Activated naive CD8-positive, alpha-beta T cell treated with anti-CD3 and anti-CD28 coated beads for 36 hours (primary cell): ENCODE results near the gene COLEC11. TPM values are rescaled to one million over a fixed set of nuclear protein-coding genes. Genes with fewer than 3 reads are reported as not detected.
"Not testable (repeated sequence)": the region's sequence is repeated elsewhere in the genome, so short reads cannot be mapped to it uniquely, and the experiment has no call there.

Experiments used
- DNase-seq: peaks from one replicate; pipeline ENCODE4 v3.0.0; 2021
- H3K27ac Mint-ChIP-seq: one replicate; pipeline ENCODE4 v1.8.0; 2022; ENCODE audit warnings: mild to moderate bottlenecking, moderate library complexity, mixed read lengths
- H3K27me3 Mint-ChIP-seq: one replicate; pipeline ENCODE4 v1.8.0; 2022; ENCODE audit warnings: mild to moderate bottlenecking, mixed read lengths
- H3K36me3 Mint-ChIP-seq: one replicate; pipeline ENCODE4 v1.8.0; 2021; ENCODE audit warnings: mild to moderate bottlenecking, mixed read lengths
- H3K4me1 Mint-ChIP-seq: one replicate; pipeline ENCODE4 v1.8.0; 2021; ENCODE audit warnings: mixed read lengths
- H3K4me3 Mint-ChIP-seq: one replicate; pipeline ENCODE4 v1.8.0; 2022; ENCODE audit warnings: mild to moderate bottlenecking, moderate library complexity, mixed read lengths
- H3K9me3 Mint-ChIP-seq: one replicate; pipeline ENCODE4 v1.8.0; 2022; ENCODE audit warnings: mixed read lengths
- total RNA-seq, 2 experiments: library from RNA; stranded (reverse); gene quantifications; one replicate each; pipeline ENCODE4 v1.2.3, GENCODE V29; 2021

Gene COLEC11
- total RNA-seq, 2 experiments from 2014 or later = 0.52 to 0.86 TPM

GRCh38 chr2:3608373-3609278, 13.7 kb downstream of the COLEC11 start:
- Mint-ChIP-seq H3K9me3 (peaks cover 1% of the 10 kb centered on the region), H3K27me3 (peaks cover 4% of the 10 kb centered on the region), H3K4me3 (no peak overlapping the region), H3K36me3 (no peaks in the 10 kb centered on the region), H3K4me1 (peaks cover 21% of the 10 kb centered on the region), H3K27ac (peak overlapping the region; percentile 67)
- DNase-seq = no peak

GRCh38 chr2:3609279-3609673, 14.4 kb downstream of the COLEC11 start:
- H3K36me3 Mint-ChIP-seq, DNase-seq, H3K9me3 Mint-ChIP-seq, H3K27me3 Mint-ChIP-seq, H3K4me3 Mint-ChIP-seq: not testable (repeated sequence)
- H3K27ac Mint-ChIP-seq = peak overlapping the region; percentile 67
- peaks cover 21% of the 10 kb centered on the region for H3K4me1 Mint-ChIP-seq

- Mint-ChIP-seq H3K9me3 (peaks cover 3% of the 10 kb centered on the region), H3K27ac (no peak overlapping the region), H3K27me3 (no peaks in the 10 kb centered on the region), H3K4me3 (no peak overlapping the region), H3K4me1 (peaks cover 18% of the 10 kb centered on the region), H3K36me3 (peaks cover 3% of the 10 kb centered on the region)
- no peak for DNase-seq
These were observed 15.5 kb downstream of the COLEC11 start for GRCh38 chr2:3610415-3610814.

- no peak overlapping the region for H3K27ac Mint-ChIP-seq
These were observed 16.1 kb downstream of the COLEC11 start for GRCh38 chr2:3610881-3611505.

GRCh38 chr2:3611589-3611988, 16.7 kb downstream of the COLEC11 start:
- no peak overlapping the region for H3K27ac Mint-ChIP-seq
- peaks cover 3% of the 10 kb centered on the region for H3K36me3 Mint-ChIP-seq
- peaks cover 5% of the 10 kb centered on the region for H3K9me3 Mint-ChIP-seq
- H3K27me3 Mint-ChIP-seq = no peaks in the 10 kb centered on the region
- peaks cover 14% of the 10 kb centered on the region for H3K4me1 Mint-ChIP-seq
- no peak for DNase-seq
- no peak overlapping the region for H3K4me3 Mint-ChIP-seq

More at GRCh38 chr2:3610881-3611505, 16.1 kb downstream of the COLEC11 start:
- Mint-ChIP-seq H3K4me3 (no peak overlapping the region), H3K36me3 (peaks cover 3% of the 10 kb centered on the region), H3K4me1 (peaks cover 14% of the 10 kb centered on the region), H3K9me3 (peaks cover 3% of the 10 kb centered on the region), H3K27me3 (no peaks in the 10 kb centered on the region)
- DNase-seq = no peak

GRCh38 chr2:3612639-3613523, 18.0 kb downstream of the COLEC11 start:
- Mint-ChIP-seq H3K9me3 (peaks cover 8% of the 10 kb centered on the region), H3K4me1 (peaks cover 12% of the 10 kb centered on the region), H3K4me3 (no peak overlapping the region), H3K27ac (no peak overlapping the region), H3K36me3 (peaks cover 5% of the 10 kb centered on the region), H3K27me3 (no peaks in the 10 kb centered on the region)
- DNase-seq = no peak

GRCh38 chr2:3613524-3613905, 18.6 kb downstream of the COLEC11 start:
- H3K9me3 Mint-ChIP-seq = peaks cover 8% of the 10 kb centered on the region
- DNase-seq = no peak
- H3K4me3 Mint-ChIP-seq = no peak overlapping the region
- no peaks in the 10 kb centered on the region for H3K27me3 Mint-ChIP-seq
- no peak overlapping the region for H3K27ac Mint-ChIP-seq
- H3K36me3 Mint-ChIP-seq = peaks cover 5% of the 10 kb centered on the region
- H3K4me1 Mint-ChIP-seq = peaks cover 6% of the 10 kb centered on the region

- DNase-seq, H3K36me3 Mint-ChIP-seq, H3K9me3 Mint-ChIP-seq, H3K27ac Mint-ChIP-seq, H3K4me3 Mint-ChIP-seq, H3K27me3 Mint-ChIP-seq, H3K4me1 Mint-ChIP-seq: not testable (repeated sequence)
These were observed 19.8 kb downstream of the COLEC11 start for GRCh38 chr2:3614743-3615142.

- not testable (repeated sequence) for H3K27me3 Mint-ChIP-seq, DNase-seq, H3K9me3 Mint-ChIP-seq, H3K4me3 Mint-ChIP-seq, H3K27ac Mint-ChIP-seq, H3K4me1 Mint-ChIP-seq, H3K36me3 Mint-ChIP-seq
These were observed 20.8 kb downstream of the COLEC11 start for GRCh38 chr2:3615541-3616200.

- not testable (repeated sequence) for H3K4me3 Mint-ChIP-seq, DNase-seq, H3K27me3 Mint-ChIP-seq, H3K4me1 Mint-ChIP-seq, H3K9me3 Mint-ChIP-seq, H3K27ac Mint-ChIP-seq, H3K36me3 Mint-ChIP-seq
These were observed 21.7 kb downstream of the COLEC11 start for GRCh38 chr2:3616435-3617197.

- DNase-seq = no peak
- H3K4me1 Mint-ChIP-seq = no peaks in the 10 kb centered on the region
- H3K4me3 Mint-ChIP-seq = no peak overlapping the region
- H3K36me3 Mint-ChIP-seq = peaks cover 5% of the 10 kb centered on the region
- peaks cover 8% of the 10 kb centered on the region for H3K9me3 Mint-ChIP-seq
- H3K27ac Mint-ChIP-seq = no peak overlapping the region
- no peaks in the 10 kb centered on the region for H3K27me3 Mint-ChIP-seq
These were observed 22.4 kb downstream of the COLEC11 start for GRCh38 chr2:3617198-3617890.

GRCh38 chr2:3618367-3618766, 23.5 kb downstream of the COLEC11 start:
- no peak for DNase-seq
- Mint-ChIP-seq H3K4me3 (no peak overlapping the region), H3K27ac (no peak overlapping the region)

GRCh38 chr2:3619033-3619432, 24.1 kb downstream of the COLEC11 start:
- Mint-ChIP-seq H3K27ac (no peak overlapping the region), H3K27me3 (no peaks in the 10 kb centered on the region), H3K4me1 (no peaks in the 10 kb centered on the region), H3K4me3 (no peak overlapping the region), H3K36me3 (peaks cover 5% of the 10 kb centered on the region), H3K9me3 (peaks cover 6% of the 10 kb centered on the region)
- no peak for DNase-seq

More at GRCh38 chr2:3618367-3618766, 23.5 kb downstream of the COLEC11 start:
- H3K9me3 Mint-ChIP-seq = peaks cover 8% of the 10 kb centered on the region
- H3K4me1 Mint-ChIP-seq = no peaks in the 10 kb centered on the region
- H3K27me3 Mint-ChIP-seq = no peaks in the 10 kb centered on the region
- peaks cover 5% of the 10 kb centered on the region for H3K36me3 Mint-ChIP-seq
